Parathyroid adenoma (tissue), 2 donors: ENCODE measurements around the gene NFKB2.

Experiments used
- H2AFZ ChIP-seq: fragments of 300-600 bp; sonication (generic); one replicate; pipeline ENCODE4 v1.7.0; 2017; ENCODE audit warnings: antibody characterized with exemption, mild to moderate bottlenecking
- H3K27ac ChIP-seq: fragments of 300-600 bp; sonication (generic); one replicate; pipeline ENCODE4 v1.7.0; 2017
- H3K27me3 ChIP-seq: fragments of 300-600 bp; sonication (generic); one replicate; pipeline ENCODE4 v1.7.0; 2017; ENCODE audit warnings: low read length; ENCODE audit not compliant: control insufficient read depth, insufficient read depth
- H3K36me3 ChIP-seq: fragments of 300-600 bp; sonication (generic); one replicate; pipeline ENCODE4 v1.7.0; 2017; ENCODE audit warnings: low read length; ENCODE audit not compliant: control insufficient read depth, insufficient read depth
- H3K4me1 ChIP-seq: fragments of 300-600 bp; sonication (generic); one replicate; pipeline ENCODE4 v1.7.0; 2017; ENCODE audit warnings: control low read depth
- H3K4me2 ChIP-seq: fragments of 300-600 bp; sonication (generic); one replicate; pipeline ENCODE4 v1.7.0; 2017; ENCODE audit warnings: low read length
- H3K4me3 ChIP-seq: fragments of 300-600 bp; sonication (generic); one replicate; pipeline ENCODE4 v1.7.0; 2017; ENCODE audit warnings: low read depth, low read length
- H3K79me2 ChIP-seq: fragments of 300-600 bp; sonication (generic); one replicate; pipeline ENCODE4 v1.7.0; 2017; ENCODE audit warnings: control low read depth
- H3K9ac ChIP-seq: fragments of 300-600 bp; sonication (generic); one replicate; pipeline ENCODE4 v1.7.0; 2017; ENCODE audit warnings: mild to moderate bottlenecking
- H3K9me3 ChIP-seq: fragments of 300-600 bp; sonication (generic); one replicate; pipeline ENCODE4 v1.7.0; 2017; ENCODE audit warnings: low read length; ENCODE audit not compliant: control insufficient read depth
- TF ChIP-seq, protein P1 (sequence below): fragments of 300-600 bp; sonication (generic); IDR thresholded peaks from one replicate; pipeline ENCODE4 v1.7.0; 2017; ENCODE audit warnings: antibody characterized with exemption, mild to moderate bottlenecking
- donor health status: primary hyperparathyroidism.

The NFKB2 gene

DNA sequence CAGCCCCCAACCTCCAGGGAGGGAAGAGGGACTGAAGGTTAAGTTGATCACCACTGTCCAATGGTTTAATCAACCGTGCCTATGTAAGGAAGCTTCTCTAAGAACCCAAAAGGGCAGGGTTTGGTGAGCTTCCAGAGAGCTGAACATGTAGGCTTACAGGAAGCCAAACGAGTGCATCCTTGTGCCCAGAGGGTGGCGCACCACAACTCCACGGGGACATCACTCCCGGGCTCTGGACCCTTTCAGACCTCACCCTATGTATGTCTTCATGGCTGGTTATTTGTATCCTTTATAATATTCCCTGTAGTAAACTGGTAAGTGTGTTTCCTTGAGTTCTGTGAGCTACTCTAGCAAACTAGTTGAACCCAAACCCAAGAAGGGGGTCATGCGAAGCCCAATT is 11.5 kb upstream of the NFKB2 start:
- Histone ChIP-seq H3K36me3 (no peaks in the 10 kb centered on the region), H3K4me1 (no peaks in the 10 kb centered on the region), H3K9me3 (no peaks in the 10 kb centered on the region), H3K9ac (no peak overlapping the region), H3K4me2 (no peak overlapping the region), H3K4me3 (no peak overlapping the region), H3K27ac (no peak overlapping the region), H3K79me2 (no peaks in the 10 kb centered on the region), H2AFZ (no peak overlapping the region), H3K27me3 (no peaks in the 10 kb centered on the region)
- TF ChIP-seq, protein P1, sequence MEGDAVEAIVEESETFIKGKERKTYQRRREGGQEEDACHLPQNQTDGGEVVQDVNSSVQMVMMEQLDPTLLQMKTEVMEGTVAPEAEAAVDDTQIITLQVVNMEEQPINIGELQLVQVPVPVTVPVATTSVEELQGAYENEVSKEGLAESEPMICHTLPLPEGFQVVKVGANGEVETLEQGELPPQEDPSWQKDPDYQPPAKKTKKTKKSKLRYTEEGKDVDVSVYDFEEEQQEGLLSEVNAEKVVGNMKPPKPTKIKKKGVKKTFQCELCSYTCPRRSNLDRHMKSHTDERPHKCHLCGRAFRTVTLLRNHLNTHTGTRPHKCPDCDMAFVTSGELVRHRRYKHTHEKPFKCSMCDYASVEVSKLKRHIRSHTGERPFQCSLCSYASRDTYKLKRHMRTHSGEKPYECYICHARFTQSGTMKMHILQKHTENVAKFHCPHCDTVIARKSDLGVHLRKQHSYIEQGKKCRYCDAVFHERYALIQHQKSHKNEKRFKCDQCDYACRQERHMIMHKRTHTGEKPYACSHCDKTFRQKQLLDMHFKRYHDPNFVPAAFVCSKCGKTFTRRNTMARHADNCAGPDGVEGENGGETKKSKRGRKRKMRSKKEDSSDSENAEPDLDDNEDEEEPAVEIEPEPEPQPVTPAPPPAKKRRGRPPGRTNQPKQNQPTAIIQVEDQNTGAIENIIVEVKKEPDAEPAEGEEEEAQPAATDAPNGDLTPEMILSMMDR, result peak; percentile 12

DNA sequence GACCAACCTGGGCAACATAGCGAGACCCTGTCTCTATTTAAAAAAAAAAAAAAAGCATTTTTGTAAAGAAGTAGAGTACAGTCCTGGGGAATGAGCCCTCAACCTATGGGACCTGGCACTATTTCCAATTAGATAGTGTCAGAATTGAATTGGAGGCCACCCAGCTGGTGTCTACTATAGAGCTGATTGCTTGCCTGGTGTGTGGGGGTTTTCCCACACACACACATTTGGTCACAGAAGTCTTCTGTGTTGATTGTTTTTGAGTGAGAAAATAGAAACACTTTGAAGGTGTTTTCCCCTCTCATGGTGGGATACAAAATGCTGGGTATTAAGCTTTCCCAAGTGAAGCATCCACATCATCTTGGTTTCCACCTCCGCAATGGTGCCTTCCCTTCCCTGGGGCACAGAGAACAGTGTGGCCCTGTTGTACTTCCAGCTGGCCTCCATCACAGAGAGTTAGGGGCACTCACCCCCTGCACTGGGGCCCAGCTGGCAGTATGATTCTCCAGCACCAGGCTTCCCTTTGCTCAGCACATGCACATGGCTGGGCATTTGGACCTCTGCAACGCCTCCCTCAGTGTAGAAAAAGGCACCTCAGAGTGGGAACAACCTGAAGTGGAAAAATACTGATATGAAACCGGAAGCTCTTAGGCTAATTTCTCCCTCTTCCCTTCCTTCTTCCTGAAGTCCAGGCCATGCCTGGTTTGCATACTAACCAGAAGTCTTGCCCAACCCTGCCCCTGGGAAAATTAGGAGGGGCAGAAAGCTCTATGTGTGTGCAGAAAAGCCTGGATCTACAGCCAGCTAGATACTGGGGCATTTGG is 10.7 kb upstream of the NFKB2 start:
- Histone ChIP-seq H3K27ac (no peak overlapping the region), H3K4me1 (no peaks in the 10 kb centered on the region), H3K9ac (no peak overlapping the region)

DNA sequence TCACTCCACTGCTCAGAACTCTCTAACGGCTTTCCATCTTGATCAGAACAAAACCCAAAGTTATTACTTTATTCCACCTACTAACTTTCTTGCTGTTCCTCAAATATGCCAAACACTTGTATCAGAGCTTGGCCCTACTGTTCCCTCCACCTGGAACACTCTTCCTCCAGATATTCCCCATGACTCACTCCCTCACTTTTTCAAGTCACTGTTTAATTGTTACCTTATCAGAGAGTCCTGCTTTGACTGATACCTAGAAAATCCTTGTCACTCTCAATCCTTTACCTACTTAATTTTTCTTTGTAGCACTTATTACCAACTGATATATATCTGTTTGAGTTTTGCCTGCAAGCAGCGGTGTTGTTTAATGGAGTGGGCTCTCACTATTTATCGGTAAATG is 5.6 kb upstream of the NFKB2 start:
- H3K9ac ChIP-seq, result no peak overlapping the region
- no peak overlapping the region for H3K4me3 ChIP-seq
- no peak overlapping the region for H3K4me2 ChIP-seq
- no peaks in the 10 kb centered on the region for H3K4me1 ChIP-seq
- H3K79me2 ChIP-seq, result no peaks in the 10 kb centered on the region
- no peak overlapping the region for H3K27ac ChIP-seq
- no peaks in the 10 kb centered on the region for H3K9me3 ChIP-seq
- no peaks in the 10 kb centered on the region for H3K36me3 ChIP-seq
- TF ChIP-seq, protein P1, result no peak
- no peak overlapping the region for H2AFZ ChIP-seq
- H3K27me3 ChIP-seq, result no peaks in the 10 kb centered on the region

More for the DNA sequence above, 10.7 kb upstream of the NFKB2 start:
- Histone ChIP-seq H2AFZ (no peak overlapping the region), H3K79me2 (no peaks in the 10 kb centered on the region), H3K36me3 (no peaks in the 10 kb centered on the region), H3K4me2 (no peak overlapping the region), H3K4me3 (no peak overlapping the region), H3K27me3 (no peaks in the 10 kb centered on the region), H3K9me3 (no peaks in the 10 kb centered on the region)
- TF ChIP-seq, protein P1, result no peak

DNA sequence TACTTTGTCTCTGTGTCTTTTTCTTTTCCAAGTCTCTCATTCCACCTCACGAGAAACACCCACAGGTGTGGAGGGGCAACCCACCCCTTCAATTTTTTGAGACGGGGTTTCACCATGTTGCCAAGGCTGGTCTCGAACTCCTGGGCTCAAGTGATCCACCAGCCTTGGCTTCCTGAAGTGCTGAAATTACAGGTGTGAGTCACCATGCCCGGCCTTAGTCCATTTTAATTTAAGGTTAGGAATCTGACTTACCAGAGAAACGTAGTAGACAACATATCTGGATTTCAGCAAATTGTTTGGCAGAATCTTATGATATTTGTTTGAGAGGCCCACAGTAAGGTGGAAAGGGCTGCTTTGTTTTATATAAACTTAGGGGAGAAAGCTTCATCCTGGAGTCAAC is 3.2 kb upstream of the NFKB2 start:
- Histone ChIP-seq H3K4me1 (peaks cover 4% of the 10 kb centered on the region), H3K79me2 (no peaks in the 10 kb centered on the region), H3K4me3 (no peak overlapping the region), H3K4me2 (no peak overlapping the region), H3K9ac (no peak overlapping the region), H3K9me3 (no peaks in the 10 kb centered on the region), H2AFZ (no peak overlapping the region), H3K36me3 (no peaks in the 10 kb centered on the region), H3K27ac (no peak overlapping the region), H3K27me3 (no peaks in the 10 kb centered on the region)
- TF ChIP-seq, protein P1, result no peak
